GM18507 (cell line): Measurements from ENCODE around the gene C1orf56.
"Not testable (repeated sequence)": the region's sequence is repeated elsewhere in the genome, so short reads cannot be mapped to it uniquely, and the experiment has no call there.

Source experiments
- DNase-seq: peaks from one replicate; pipeline ENCODE4 v3.0.0; 2011; ENCODE audit warnings: low read depth; ENCODE audit not compliant: insufficient read length; ENCODE audit errors: extremely low spot score
- FAIRE-seq: peaks from 2 replicates; lab custom pipeline; 2011; peaks lifted over from hg19 to GRCh38; lab: Jason Lieb, UNC

Gene C1orf56

GRCh38 chr1:151059109-151060006 is 11.8 kb downstream of the C1orf56 start, which contains the start of gene CDC42SE1:
Gene CDC42SE1, minus strand, starts transcription at chr1:151059622. Its CDS starts 3,892 bp downstream, at chr1:151055730.
- FAIRE-seq (peak; percentile 78), DNase-seq (peak; percentile 85)

DNA sequence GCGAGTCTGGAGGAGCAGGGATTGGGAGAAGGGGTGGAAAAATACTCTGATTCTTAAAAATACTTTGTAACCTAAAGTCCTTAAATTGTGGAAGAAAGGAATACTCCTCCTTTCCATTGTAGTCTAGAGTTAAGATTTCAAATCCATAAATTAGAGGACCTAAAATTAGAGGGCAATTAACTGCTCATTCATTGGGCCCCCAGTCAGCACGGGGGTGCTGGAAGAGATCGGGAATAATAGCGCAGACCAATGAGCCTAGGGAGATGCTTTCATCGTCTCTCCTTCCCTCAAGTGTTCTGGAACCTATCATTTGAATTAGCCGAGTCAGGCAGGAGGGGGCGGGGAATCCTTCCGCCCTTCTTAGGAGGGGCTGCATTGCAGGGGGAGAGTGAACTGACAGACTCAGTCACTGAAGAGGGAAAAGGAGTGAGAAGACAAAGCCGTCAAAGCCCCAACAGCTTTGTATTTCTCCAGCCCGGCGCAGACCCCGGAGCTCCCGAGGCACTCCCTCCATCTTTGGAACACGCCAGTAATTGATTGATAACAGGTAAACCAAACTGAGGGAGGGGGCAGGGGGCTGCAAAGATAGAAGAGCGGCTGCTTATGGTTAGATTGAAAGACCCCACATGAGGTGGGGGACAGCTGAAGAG is 12.6 kb downstream of the C1orf56 start, which contains the start of gene MLLT11:
TSS of gene MLLT11 (plus strand) at position 391 of the 650 bp plus-strand sequence. CDS start 6,828 bp downstream, outside the sequence.
- no peak for FAIRE-seq
- no peak for DNase-seq

- DNase-seq, result no peak
- FAIRE-seq, result no peak
These were observed 13.3 kb downstream of the C1orf56 start for GRCh38 chr1:151060657-151061421.

DNA sequence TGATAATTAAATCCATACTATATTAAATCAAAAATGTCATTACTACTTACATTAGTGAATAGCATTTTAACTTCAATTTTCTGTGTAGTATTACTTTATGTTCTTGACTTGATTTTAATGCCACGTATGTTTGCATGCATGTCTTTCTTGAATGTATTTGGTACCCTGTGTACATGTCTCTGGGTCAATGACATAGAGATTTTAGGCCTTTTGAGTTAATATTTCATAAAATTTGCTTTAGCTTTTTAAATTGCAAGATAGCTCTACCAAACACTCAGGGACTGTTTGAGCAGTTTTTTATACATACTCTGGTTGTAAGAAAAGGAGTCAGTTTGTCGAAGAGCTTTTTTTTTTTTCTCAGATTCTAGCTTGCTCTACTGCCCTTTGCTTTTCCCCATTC is 14.2 kb downstream of the C1orf56 start:
- FAIRE-seq, result no peak
- DNase-seq, result no peak

DNA sequence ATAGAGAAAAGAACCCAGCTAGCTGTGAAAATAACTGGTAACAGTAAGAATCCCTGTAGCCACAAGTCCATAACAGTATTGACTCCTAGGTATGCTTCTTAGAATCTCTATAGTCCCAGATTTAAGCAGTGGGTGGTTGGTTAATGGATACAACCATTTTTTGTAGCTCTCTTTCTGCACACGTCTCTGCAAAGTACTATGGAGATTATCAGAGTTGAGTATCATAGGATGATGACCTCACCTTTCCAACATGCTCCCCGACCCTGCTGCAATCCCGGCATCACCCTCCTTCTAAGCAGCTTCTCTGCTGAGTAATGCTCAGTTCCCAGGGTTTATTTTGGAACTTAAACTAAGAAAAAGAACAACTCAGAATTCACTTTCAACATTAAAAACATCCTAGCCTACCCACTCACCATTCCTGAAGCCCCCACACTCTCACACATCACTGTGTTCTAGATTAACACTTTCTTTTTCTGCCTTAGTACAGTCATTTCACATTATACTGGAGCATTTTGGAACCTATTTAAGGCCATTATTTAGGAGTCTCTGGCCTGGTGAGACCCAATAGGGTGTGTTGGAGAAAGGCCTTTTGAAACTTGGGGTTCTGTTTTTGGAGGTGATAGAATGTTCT is 15.3 kb downstream of the C1orf56 start:
- no peak for DNase-seq

GRCh38 chr1:151065089-151065645 is 17.6 kb downstream of the C1orf56 start:
- DNase-seq (no peak), FAIRE-seq (no peak)

More for the DNA sequence above, 15.3 kb downstream of the C1orf56 start:
- FAIRE-seq, result no peak

DNA sequence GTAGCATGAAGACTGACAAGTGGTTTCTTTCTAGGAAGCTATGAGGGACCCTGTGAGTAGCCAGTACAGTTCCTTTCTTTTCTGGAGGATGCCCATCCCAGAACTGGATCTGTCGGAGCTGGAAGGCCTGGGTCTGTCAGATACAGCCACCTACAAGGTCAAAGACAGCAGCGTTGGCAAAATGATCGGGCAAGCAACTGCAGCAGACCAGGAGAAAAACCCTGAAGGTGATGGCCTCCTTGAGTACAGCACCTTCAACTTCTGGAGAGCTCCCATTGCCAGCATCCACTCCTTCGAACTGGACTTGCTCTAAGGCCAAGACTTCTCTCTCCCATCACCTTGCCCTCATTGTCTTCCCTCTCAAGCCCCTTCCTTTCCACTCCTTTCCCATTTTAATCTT is 19.6 kb downstream of the C1orf56 start:
- no peak for DNase-seq
- no peak for FAIRE-seq

GRCh38 chr1:151069103-151069486 is 21.5 kb downstream of the C1orf56 start:
- no peak for DNase-seq
- FAIRE-seq, result no peak

GRCh38 chr1:151070474-151071276 is 23.1 kb downstream of the C1orf56 start, which contains the start of gene GABPB2:
Gene GABPB2, plus strand, starts transcription at chr1:151070761. Its CDS starts 17,429 bp downstream, at chr1:151088190.
- DNase-seq, result peak; percentile 83
- FAIRE-seq, result peak; percentile 83

- DNase-seq, result no peak
- no peak for FAIRE-seq
These were observed 24.7 kb downstream of the C1orf56 start for GRCh38 chr1:151072224-151072623.

DNA sequence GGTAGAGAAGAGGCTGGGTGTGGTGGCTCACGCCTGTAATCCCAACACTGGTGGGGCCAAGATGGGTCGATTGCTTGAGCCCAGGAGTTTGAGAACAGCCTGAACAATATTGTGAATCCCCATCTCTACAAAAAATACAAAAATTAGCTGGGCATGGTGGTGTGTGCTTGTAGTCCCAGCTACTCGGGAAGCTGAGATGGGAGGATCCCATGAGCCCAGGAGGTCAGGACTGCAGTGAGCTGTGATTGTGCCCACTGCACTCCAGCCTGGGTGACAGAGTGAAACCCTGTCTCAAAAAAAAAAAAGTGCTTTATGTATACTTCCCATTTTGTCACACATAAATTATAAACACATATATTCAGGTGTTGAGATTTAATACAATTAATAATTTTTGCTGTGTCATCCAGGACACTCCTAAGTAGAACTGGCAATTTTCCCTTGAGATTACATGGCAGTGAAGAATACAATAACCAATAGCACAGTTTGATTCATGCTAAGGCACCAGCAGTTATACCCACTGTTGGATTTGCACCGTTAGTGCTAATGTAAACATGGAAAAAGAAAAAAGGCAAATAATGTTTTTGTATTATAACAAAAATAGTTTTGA is 38.5 kb downstream of the C1orf56 start:
- no peak for FAIRE-seq

GRCh38 chr1:151097426-151097825 is 49.9 kb downstream of the C1orf56 start:
- not testable (repeated sequence) for FAIRE-seq, DNase-seq

More for the DNA sequence above, 38.5 kb downstream of the C1orf56 start:
- no peak for DNase-seq

- DNase-seq (no peak), FAIRE-seq (no peak)
These were observed 50.6 kb downstream of the C1orf56 start for GRCh38 chr1:151098126-151098525.
